ENCODE measurements around the gene FSCN2. TPM values are rescaled to one million over a fixed set of nuclear protein-coding genes. Genes with fewer than 3 reads are reported as not detected.

The FSCN2 gene
- total and polyA plus RNA-seq, 2 donors: 0.47 to 0.87 TPM

DNA sequence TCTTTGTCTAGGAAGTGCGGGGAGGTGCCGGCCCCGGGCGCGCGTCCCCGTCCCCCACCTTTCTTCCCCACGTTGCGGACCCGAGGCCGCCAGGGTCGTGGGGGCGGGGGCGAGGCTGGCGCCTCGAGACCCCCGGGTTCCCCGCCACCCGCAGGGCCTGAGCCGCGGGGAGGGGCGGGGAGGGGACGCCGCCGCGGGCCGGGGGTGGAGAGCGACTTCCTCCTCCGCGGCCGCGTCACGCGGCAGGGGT lies 13.8 kb upstream of the FSCN2 start:
- H3K4me3 ChIP-seq (ENCODE audit: low read length in 2 of 2): peak overlapping the region; percentile 60 to 99
- H3K27me3 ChIP-seq (ENCODE audit: control insufficient read depth in 2 of 2, insufficient read depth in 1 of 2, low read length in 1 of 2): peaks cover 16 to 51% of the 10 kb centered on the region in 2 donors
- under 1% methylated on average over 34 of the region's 34 CpGs for WGBS
- peak in 1 of 9 donors; percentile 67 for DNase-seq (ENCODE audit: low read depth in 6 of 9, low spot score in 9 of 9)
- H3K27ac ChIP-seq (ENCODE audit: low read depth in 1 of 2, low read length in 1 of 2): peak overlapping the region; percentile 95 to 99
- H3K36me3 ChIP-seq (ENCODE audit: control insufficient read depth in 2 of 2, insufficient read depth in 2 of 2, low read length in 1 of 2): peaks cover 27 to 29% of the 10 kb centered on the region in 2 donors
- H3K4me1 ChIP-seq (ENCODE audit: control insufficient read depth in 2 of 2, insufficient read depth in 2 of 2, low read length in 2 of 2): peaks cover 15 to 48% of the 10 kb centered on the region in 2 donors
- peaks cover 0 to 11% of the 10 kb centered on the region in 2 donors for H3K9me3 ChIP-seq (ENCODE audit: control insufficient read depth in 2 of 2, insufficient read depth in 1 of 2, low read length in 1 of 2)

DNA sequence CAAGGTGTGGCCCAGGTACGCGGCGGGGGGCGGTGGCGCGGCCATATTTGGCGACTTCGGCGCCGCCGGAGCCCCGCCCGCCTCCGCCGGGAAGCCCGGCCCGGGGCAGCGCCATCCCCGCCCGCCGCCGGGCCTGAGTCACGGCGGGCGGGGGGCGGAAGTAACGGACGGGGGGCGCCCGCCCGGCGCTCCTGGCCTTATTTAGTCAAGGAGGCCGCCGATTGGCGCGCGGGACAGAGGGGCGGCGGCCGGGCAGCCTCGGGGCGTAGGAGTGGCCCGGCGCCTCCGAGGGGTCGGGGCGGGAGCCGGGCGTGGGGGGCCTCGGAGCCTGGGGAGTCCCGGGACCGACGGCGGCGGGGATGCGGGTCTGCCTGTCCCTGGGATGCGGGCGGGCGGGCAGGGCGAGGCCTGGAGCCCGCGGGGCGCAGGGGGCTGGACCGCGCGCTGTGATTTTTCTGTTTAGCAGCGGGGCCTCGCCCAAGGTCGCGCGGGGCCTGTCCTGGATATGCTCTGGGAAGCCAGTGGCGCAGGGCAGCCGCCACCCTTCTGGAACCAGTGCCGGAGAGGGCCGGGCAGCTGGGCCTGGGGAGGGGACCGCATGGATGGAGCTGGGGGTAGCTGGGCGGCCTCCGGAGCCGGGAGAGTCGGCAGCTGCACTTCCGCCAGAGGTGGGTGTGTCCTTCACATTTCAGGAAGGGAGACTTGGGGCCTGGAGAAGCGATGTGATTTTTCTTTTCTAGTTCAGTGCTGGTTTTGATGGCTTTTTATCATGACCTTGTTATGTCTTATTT lies 13.2 kb upstream of the FSCN2 start:
- Histone ChIP-seq H3K36me3 (ENCODE audit: control insufficient read depth in 2 of 2, insufficient read depth in 2 of 2, low read length in 1 of 2) (peaks cover 21 to 24% of the 10 kb centered on the region in 2 donors), H3K4me3 (ENCODE audit: low read length in 2 of 2) (peak overlapping the region; percentile 60 to 99), H3K27me3 (ENCODE audit: control insufficient read depth in 2 of 2, insufficient read depth in 1 of 2, low read length in 1 of 2) (peaks cover 21 to 56% of the 10 kb centered on the region in 2 donors), H3K27ac (ENCODE audit: low read depth in 1 of 2, low read length in 1 of 2) (peak overlapping the region; percentile 74 to 99), H3K9me3 (ENCODE audit: control insufficient read depth in 2 of 2, insufficient read depth in 1 of 2, low read length in 1 of 2) (peaks cover 0 to 11% of the 10 kb centered on the region in 2 donors), H3K4me1 (ENCODE audit: control insufficient read depth in 2 of 2, insufficient read depth in 2 of 2, low read length in 2 of 2) (peaks cover 12 to 49% of the 10 kb centered on the region in 2 donors)
- peak in 3 of 9 donors; percentile 44 to 64 (median 58) for DNase-seq (ENCODE audit: low read depth in 6 of 9, low spot score in 9 of 9)
- 1% methylated on average over 82 of the region's 82 CpGs for WGBS

DNA sequence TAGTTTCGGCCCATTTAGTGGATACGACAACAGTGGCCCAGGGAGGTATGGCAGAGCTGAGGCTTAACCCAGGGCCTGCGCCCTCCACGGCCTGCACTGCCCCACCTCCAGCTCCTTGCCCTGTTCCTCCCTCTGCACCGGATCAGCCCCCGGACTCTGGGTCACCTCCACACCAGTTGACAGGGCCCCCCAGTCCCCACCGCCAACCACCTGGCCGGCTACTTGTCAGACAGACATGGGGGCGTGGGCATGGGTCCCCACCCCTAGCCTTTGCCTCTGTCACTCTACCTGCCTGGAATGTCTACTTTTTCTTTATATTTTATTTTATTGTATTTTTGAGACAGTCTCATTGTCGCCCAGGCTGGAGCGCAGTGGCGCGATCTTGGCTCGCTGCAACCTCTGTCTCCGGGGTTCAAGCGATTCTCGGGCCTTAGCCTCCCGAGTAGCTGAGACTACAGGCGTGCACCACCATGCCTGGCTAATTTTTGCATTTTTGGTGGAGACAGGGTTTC lies 12.6 kb upstream of the FSCN2 start:
- Histone ChIP-seq H3K27me3 (ENCODE audit: control insufficient read depth in 2 of 2, insufficient read depth in 1 of 2, low read length in 1 of 2) (peaks cover 28 to 63% of the 10 kb centered on the region in 2 donors), H3K4me1 (ENCODE audit: control insufficient read depth in 2 of 2, insufficient read depth in 2 of 2, low read length in 2 of 2) (peaks cover 9 to 48% of the 10 kb centered on the region in 2 donors), H3K9me3 (ENCODE audit: control insufficient read depth in 2 of 2, insufficient read depth in 1 of 2, low read length in 1 of 2) (peaks cover 0 to 11% of the 10 kb centered on the region in 2 donors), H3K27ac (ENCODE audit: low read depth in 1 of 2, low read length in 1 of 2) (peak overlapping the region; percentile 74 to 99), H3K4me3 (ENCODE audit: low read length in 2 of 2) (peak overlapping the region; percentile 58 to 99), H3K36me3 (ENCODE audit: control insufficient read depth in 2 of 2, insufficient read depth in 2 of 2, low read length in 1 of 2) (peaks cover 15 to 18% of the 10 kb centered on the region in 2 donors)
- 82% methylated on average over 19 of the region's 19 CpGs for WGBS
- DNase-seq (ENCODE audit: low read depth in 6 of 9, low spot score in 9 of 9): no peak

GRCh38 chr17:81516439-81516838 lies 11.7 kb upstream of the FSCN2 start:
- DNase-seq (ENCODE audit: low read depth in 6 of 9, low spot score in 9 of 9): no peak
- Histone ChIP-seq H3K27ac (ENCODE audit: low read depth in 1 of 2, low read length in 1 of 2) (peak overlapping the region in 1 of 2 donors; percentile 31), H3K4me1 (ENCODE audit: control insufficient read depth in 2 of 2, insufficient read depth in 2 of 2, low read length in 2 of 2) (peaks cover 9 to 45% of the 10 kb centered on the region in 2 donors)

GRCh38 chr17:81517009-81517338 lies 11.2 kb upstream of the FSCN2 start:
- Histone ChIP-seq H3K27me3 (ENCODE audit: control insufficient read depth in 2 of 2, insufficient read depth in 1 of 2, low read length in 1 of 2) (peaks cover 28 to 77% of the 10 kb centered on the region in 2 donors), H3K36me3 (ENCODE audit: control insufficient read depth in 2 of 2, insufficient read depth in 2 of 2, low read length in 1 of 2) (peaks cover 1 to 4% of the 10 kb centered on the region in 2 donors), H3K4me3 (ENCODE audit: low read length in 2 of 2) (no peak overlapping the region), H3K4me1 (ENCODE audit: control insufficient read depth in 2 of 2, insufficient read depth in 2 of 2, low read length in 2 of 2) (peaks cover 9 to 45% of the 10 kb centered on the region in 2 donors), H3K27ac (ENCODE audit: low read depth in 1 of 2, low read length in 1 of 2) (peak overlapping the region in 1 of 2 donors; percentile 5), H3K9me3 (ENCODE audit: control insufficient read depth in 2 of 2, insufficient read depth in 1 of 2, low read length in 1 of 2) (peaks cover 0 to 11% of the 10 kb centered on the region in 2 donors)
- WGBS: 98% methylated on average over 9 of the region's 9 CpGs
- DNase-seq (ENCODE audit: low read depth in 6 of 9, low spot score in 9 of 9): no peak

More at GRCh38 chr17:81516439-81516838, 11.7 kb upstream of the FSCN2 start:
- WGBS: 96% methylated on average over 4 of the region's 4 CpGs
- H3K9me3 ChIP-seq (ENCODE audit: control insufficient read depth in 2 of 2, insufficient read depth in 1 of 2, low read length in 1 of 2): peaks cover 0 to 11% of the 10 kb centered on the region in 2 donors
- peaks cover 28 to 71% of the 10 kb centered on the region in 2 donors for H3K27me3 ChIP-seq (ENCODE audit: control insufficient read depth in 2 of 2, insufficient read depth in 1 of 2, low read length in 1 of 2)
- H3K36me3 ChIP-seq (ENCODE audit: control insufficient read depth in 2 of 2, insufficient read depth in 2 of 2, low read length in 1 of 2): peaks cover 6 to 9% of the 10 kb centered on the region in 2 donors
- no peak overlapping the region for H3K4me3 ChIP-seq (ENCODE audit: low read length in 2 of 2)

DNA sequence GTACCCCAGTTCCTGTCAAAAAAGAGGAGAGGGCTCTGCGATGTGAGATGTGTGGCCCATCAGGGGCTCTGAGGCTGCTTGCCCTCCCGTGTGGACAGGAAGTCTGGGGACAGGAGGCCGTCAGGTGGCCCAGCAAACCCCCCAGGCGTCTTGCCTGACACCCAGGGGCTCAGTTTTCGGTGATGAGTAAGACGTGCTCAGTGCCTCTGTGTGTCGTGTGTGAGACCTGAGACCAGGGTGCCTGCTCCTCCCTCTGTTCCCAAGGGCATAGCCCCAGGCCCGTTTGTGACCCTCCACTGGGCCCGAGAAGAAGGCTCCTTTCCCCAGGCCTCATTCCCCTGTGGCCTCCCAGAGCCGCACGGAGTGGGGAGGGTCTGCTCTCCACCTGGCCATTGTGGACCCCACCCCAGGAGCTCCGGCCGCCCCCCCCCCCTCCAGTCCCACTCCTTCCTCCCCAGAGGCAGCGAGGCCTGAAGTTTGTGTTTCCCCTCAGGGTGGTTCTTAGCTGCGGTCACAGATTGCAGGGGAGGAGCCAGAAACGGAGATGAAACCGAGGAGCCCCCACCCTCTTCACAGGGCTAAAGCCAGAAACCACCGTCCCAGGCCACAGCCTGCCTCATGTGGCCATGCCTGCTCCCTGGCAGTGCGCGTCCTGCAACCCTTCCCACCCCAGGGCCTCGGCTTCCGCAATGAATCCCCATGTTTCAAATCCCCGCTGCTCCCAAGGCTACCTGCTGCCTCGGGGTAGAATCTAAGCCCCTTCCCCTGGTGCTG lies 10.7 kb upstream of the FSCN2 start:
- H3K4me3 ChIP-seq (ENCODE audit: low read length in 2 of 2): no peak overlapping the region
- H3K4me1 ChIP-seq (ENCODE audit: control insufficient read depth in 2 of 2, insufficient read depth in 2 of 2, low read length in 2 of 2): peaks cover 9 to 45% of the 10 kb centered on the region in 2 donors
- peak overlapping the region in 1 of 2 donors; percentile 5 for H3K27ac ChIP-seq (ENCODE audit: low read depth in 1 of 2, low read length in 1 of 2)
- peaks cover 0 to 11% of the 10 kb centered on the region in 2 donors for H3K9me3 ChIP-seq (ENCODE audit: control insufficient read depth in 2 of 2, insufficient read depth in 1 of 2, low read length in 1 of 2)
- peaks cover 32 to 82% of the 10 kb centered on the region in 2 donors for H3K27me3 ChIP-seq (ENCODE audit: control insufficient read depth in 2 of 2, insufficient read depth in 1 of 2, low read length in 1 of 2)
- WGBS: 70% methylated on average over 24 of the region's 24 CpGs
- DNase-seq (ENCODE audit: low read depth in 6 of 9, low spot score in 9 of 9): no peak
- H3K36me3 ChIP-seq (ENCODE audit: control insufficient read depth in 2 of 2, insufficient read depth in 2 of 2, low read length in 1 of 2): no peaks in the 10 kb centered on the region

DNA sequence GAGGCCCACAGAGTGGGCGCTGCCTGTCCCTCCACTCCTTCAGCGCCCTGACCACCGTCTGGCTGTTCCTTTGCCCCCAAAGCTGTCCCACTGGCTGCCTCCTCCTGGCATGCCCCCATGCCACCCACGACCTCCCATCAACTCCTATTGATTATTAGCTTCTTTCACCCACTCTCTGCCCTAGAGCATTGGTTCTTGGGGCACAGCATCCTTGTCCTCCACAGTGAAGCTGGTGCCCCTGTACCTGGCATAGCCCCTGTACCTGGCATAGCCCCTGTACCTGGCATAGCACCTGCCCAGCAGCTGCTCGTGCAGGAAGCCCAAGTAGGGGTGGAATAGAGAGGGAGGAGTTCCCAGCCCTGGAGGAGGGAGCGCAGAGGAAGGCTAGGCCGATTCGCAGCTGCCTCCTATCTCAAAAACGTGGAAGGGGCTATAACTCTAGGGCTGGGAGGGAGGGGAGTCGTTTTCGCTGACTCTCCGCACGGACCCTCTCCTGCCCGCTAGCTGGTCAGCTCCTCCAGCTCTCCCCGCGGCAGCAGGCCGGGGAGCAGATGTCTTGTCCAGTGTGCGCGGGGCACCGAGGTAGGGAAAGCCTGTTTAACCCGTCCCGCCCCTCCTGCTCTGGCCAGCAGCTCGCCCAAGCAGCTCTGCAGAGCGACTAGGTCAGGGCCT lies 9.9 kb upstream of the FSCN2 start:
- DNase-seq (ENCODE audit: low read depth in 6 of 9, low spot score in 9 of 9): no peak
- 66% methylated on average over 24 of the region's 24 CpGs for WGBS
- peaks cover 32 to 89% of the 10 kb centered on the region in 2 donors for H3K27me3 ChIP-seq (ENCODE audit: control insufficient read depth in 2 of 2, insufficient read depth in 1 of 2, low read length in 1 of 2)
- H3K36me3 ChIP-seq (ENCODE audit: control insufficient read depth in 2 of 2, insufficient read depth in 2 of 2, low read length in 1 of 2): no peaks in the 10 kb centered on the region
- H3K4me1 ChIP-seq (ENCODE audit: control insufficient read depth in 2 of 2, insufficient read depth in 2 of 2, low read length in 2 of 2): peaks cover 9 to 47% of the 10 kb centered on the region in 2 donors
- peak overlapping the region in 1 of 2 donors; percentile 44 for H3K4me3 ChIP-seq (ENCODE audit: low read length in 2 of 2)
- H3K9me3 ChIP-seq (ENCODE audit: control insufficient read depth in 2 of 2, insufficient read depth in 1 of 2, low read length in 1 of 2): peaks cover 0 to 11% of the 10 kb centered on the region in 2 donors
- no peak overlapping the region for H3K27ac ChIP-seq (ENCODE audit: low read depth in 1 of 2, low read length in 1 of 2)

DNA sequence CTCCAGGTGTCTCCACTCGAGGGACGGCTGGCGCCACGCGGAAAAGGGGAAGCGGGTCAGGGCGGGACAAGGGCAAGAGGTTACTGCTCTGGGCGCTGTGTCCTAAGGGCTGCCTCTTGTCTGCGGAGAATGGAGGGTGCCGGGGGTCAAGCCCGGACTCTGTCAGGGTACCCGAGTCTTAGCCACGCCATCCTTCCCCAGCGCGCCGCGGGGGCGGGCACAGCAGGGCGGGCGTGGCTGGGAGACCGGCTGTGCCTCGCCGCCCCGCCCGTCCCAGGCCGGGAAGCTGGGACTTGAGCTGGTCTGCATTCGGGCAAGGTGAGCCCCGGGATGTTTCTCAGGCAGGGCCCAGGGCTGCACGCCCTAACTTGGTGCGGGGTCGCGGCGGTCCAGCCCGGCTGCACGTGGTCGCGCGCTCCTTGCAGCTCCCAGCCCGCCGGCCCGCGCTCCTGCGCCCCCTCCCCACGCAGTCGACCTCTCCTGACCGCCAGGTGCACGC lies 9.3 kb upstream of the FSCN2 start:
- peak overlapping the region in 1 of 2 donors; percentile 44 for H3K4me3 ChIP-seq (ENCODE audit: low read length in 2 of 2)
- peaks cover 32 to 90% of the 10 kb centered on the region in 2 donors for H3K27me3 ChIP-seq (ENCODE audit: control insufficient read depth in 2 of 2, insufficient read depth in 1 of 2, low read length in 1 of 2)
- DNase-seq (ENCODE audit: low read depth in 6 of 9, low spot score in 9 of 9): no peak
- peak overlapping the region in 1 of 2 donors; percentile 60 for H3K27ac ChIP-seq (ENCODE audit: low read depth in 1 of 2, low read length in 1 of 2)
- WGBS: 5% methylated on average over 47 of the region's 47 CpGs
- H3K4me1 ChIP-seq (ENCODE audit: control insufficient read depth in 2 of 2, insufficient read depth in 2 of 2, low read length in 2 of 2): peaks cover 9 to 45% of the 10 kb centered on the region in 2 donors
- H3K9me3 ChIP-seq (ENCODE audit: control insufficient read depth in 2 of 2, insufficient read depth in 1 of 2, low read length in 1 of 2): peaks cover 0 to 11% of the 10 kb centered on the region in 2 donors
- H3K36me3 ChIP-seq (ENCODE audit: control insufficient read depth in 2 of 2, insufficient read depth in 2 of 2, low read length in 1 of 2): no peaks in the 10 kb centered on the region
